H1 (cell line): ENCODE data around the gene NDUFB2. TPM values are rescaled to one million over a fixed set of nuclear protein-coding genes. Genes with fewer than 3 reads are reported as not detected.

Experiments used
- BACH1 ChIP-seq: IDR thresholded peaks from 2 replicates; pipeline ENCODE4 v1.6.1; 2012; ENCODE audit warnings: low read length, improper control_type of control experiment
- EGR1 ChIP-seq: IDR thresholded peaks from 2 replicates; pipeline ENCODE4 v1.6.1; 2011; ENCODE audit warnings: low read depth, low read length, borderline replicate concordance
- EP300 ChIP-seq, 2 experiments: IDR thresholded peaks; 1 replicate in 1 of 2; 2 replicates in 1 of 2; pipeline ENCODE4 v1.6.1; 2011 to 2012; ENCODE audit warnings: low read depth in 2 of 2, low read length in 2 of 2, mild to moderate bottlenecking in 2 of 2, borderline replicate concordance in 1 of 2, inconsistent platforms in 1 of 2, moderate library complexity in 1 of 2
- RNF2 ChIP-seq: fragments of 200-900, 300-1000 bp; sonication (generic); IDR thresholded peaks from 2 replicates; pipeline ENCODE4 v1.7.1; 2016; ENCODE audit warnings: borderline replicate concordance, low read depth, mild to moderate bottlenecking, antibody characterized with exemption, low read length; ENCODE audit not compliant: poor library complexity, severe bottlenecking; ENCODE audit errors: missing control alignments
- SAP30 ChIP-seq: fragments of 300-600 bp; sonication (generic); IDR thresholded peaks from 2 replicates; pipeline ENCODE4 v1.7.1; 2012; ENCODE audit warnings: low read length, moderate library complexity, mild to moderate bottlenecking, inconsistent platforms; ENCODE audit not compliant: insufficient read depth, insufficient replicate concordance
- SP4 ChIP-seq: IDR thresholded peaks from 2 replicates; pipeline ENCODE4 v1.6.1; 2012; ENCODE audit warnings: low read length, inconsistent platforms
- TAF1 ChIP-seq: IDR thresholded peaks from 2 replicates; pipeline ENCODE4 v1.6.1; 2011; ENCODE audit warnings: mild to moderate bottlenecking, low read depth, low read length
- ZNF274 ChIP-seq: IDR thresholded peaks from 2 replicates; pipeline ENCODE4 v1.7.0; 2012; ENCODE audit warnings: low read length, borderline replicate concordance; ENCODE audit errors: extremely low read depth
- polyA plus RNA-seq, 7 experiments: library from polyadenylated mRNA; depleted of rRNA in 3 of 7; stranded (reverse) in 5 of 7; unstranded in 2 of 7; fragments of >200 nt in 5 of 7; fragments of 200-250 nt in 2 of 7; gene quantifications; 1 replicate in 5 of 7; 2 replicates in 1 of 7; 4 replicates in 1 of 7; pipeline versions ENCODE4 v1.2.1 to v1.2.3, GENCODE V29; 2011 to 2013; ENCODE audit warnings: missing spikeins in 2 of 7, mixed read lengths in 2 of 7
- total RNA-seq: library from RNA; stranded (reverse); fragmentation: NEBNext Ultra II Directional; extraction: Animal tissue kit (Norgen Biotek cat#: 25700); gene quantifications from 2 replicates; pipeline ENCODE4 v1.2.1, GENCODE V29; 2021
- TF ChIP-seq, protein P1 (sequence below): fragments of 300-600 bp; sonication (generic); IDR thresholded peaks from 2 replicates; pipeline ENCODE4 v1.7.1; 2012; ENCODE audit warnings: low read length, moderate library complexity, mild to moderate bottlenecking, inconsistent platforms; ENCODE audit not compliant: insufficient replicate concordance

The NDUFB2 gene
- total and polyA plus RNA-seq, 2 of the 8 experiments (the other 6 are each of a cell fraction or from before 2014, with no cell fraction given): 168 to 881 TPM

DNA sequence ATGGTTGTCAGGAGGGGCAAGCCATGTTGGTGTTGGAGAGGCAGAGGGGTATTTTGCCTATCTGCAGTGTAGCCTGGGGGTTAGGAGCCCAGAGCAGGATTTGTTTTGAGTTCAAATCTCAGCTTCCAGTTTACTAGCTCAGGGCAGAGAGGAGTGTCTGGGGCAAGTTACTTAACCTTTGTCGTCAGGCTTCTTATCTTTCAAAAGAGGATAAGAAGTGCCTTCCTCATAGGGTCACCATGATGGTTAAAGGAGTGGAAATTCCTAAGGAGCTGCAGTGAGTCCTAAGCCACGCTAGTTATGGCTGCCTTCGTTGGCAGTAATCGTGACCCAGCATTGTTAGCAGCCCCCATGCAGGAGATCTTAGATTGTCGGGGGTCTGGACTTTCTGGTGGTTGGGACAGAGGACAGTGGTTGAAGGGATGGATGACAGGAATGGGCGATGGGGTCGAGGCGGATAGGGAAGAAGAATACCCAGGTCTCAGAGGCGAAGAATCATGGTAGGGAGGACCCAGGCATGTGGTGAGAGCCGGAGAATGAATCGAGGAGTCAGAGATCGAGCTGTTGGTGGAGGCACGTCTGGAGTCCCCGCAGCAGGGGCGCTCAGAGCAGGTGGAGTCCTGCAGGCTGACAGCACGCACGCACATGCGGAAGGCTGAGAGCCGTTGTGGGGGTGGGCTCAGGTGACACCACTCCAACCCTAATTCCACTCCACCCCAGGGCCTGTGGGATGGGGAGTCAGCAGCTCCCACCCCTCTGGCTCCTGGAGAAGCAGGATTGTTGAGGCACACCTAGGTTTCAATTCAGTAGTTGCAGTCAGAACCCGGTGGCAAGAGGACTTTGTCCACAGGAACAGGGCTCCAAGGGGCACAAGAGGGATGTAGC lies 12.2 kb upstream of the NDUFB2 start (continued):
- no peak for TF ChIP-seq EGR1
- TF ChIP-seq ZNF274: no peak
- TF ChIP-seq TAF1: no peak
- TF ChIP-seq, protein P1, sequence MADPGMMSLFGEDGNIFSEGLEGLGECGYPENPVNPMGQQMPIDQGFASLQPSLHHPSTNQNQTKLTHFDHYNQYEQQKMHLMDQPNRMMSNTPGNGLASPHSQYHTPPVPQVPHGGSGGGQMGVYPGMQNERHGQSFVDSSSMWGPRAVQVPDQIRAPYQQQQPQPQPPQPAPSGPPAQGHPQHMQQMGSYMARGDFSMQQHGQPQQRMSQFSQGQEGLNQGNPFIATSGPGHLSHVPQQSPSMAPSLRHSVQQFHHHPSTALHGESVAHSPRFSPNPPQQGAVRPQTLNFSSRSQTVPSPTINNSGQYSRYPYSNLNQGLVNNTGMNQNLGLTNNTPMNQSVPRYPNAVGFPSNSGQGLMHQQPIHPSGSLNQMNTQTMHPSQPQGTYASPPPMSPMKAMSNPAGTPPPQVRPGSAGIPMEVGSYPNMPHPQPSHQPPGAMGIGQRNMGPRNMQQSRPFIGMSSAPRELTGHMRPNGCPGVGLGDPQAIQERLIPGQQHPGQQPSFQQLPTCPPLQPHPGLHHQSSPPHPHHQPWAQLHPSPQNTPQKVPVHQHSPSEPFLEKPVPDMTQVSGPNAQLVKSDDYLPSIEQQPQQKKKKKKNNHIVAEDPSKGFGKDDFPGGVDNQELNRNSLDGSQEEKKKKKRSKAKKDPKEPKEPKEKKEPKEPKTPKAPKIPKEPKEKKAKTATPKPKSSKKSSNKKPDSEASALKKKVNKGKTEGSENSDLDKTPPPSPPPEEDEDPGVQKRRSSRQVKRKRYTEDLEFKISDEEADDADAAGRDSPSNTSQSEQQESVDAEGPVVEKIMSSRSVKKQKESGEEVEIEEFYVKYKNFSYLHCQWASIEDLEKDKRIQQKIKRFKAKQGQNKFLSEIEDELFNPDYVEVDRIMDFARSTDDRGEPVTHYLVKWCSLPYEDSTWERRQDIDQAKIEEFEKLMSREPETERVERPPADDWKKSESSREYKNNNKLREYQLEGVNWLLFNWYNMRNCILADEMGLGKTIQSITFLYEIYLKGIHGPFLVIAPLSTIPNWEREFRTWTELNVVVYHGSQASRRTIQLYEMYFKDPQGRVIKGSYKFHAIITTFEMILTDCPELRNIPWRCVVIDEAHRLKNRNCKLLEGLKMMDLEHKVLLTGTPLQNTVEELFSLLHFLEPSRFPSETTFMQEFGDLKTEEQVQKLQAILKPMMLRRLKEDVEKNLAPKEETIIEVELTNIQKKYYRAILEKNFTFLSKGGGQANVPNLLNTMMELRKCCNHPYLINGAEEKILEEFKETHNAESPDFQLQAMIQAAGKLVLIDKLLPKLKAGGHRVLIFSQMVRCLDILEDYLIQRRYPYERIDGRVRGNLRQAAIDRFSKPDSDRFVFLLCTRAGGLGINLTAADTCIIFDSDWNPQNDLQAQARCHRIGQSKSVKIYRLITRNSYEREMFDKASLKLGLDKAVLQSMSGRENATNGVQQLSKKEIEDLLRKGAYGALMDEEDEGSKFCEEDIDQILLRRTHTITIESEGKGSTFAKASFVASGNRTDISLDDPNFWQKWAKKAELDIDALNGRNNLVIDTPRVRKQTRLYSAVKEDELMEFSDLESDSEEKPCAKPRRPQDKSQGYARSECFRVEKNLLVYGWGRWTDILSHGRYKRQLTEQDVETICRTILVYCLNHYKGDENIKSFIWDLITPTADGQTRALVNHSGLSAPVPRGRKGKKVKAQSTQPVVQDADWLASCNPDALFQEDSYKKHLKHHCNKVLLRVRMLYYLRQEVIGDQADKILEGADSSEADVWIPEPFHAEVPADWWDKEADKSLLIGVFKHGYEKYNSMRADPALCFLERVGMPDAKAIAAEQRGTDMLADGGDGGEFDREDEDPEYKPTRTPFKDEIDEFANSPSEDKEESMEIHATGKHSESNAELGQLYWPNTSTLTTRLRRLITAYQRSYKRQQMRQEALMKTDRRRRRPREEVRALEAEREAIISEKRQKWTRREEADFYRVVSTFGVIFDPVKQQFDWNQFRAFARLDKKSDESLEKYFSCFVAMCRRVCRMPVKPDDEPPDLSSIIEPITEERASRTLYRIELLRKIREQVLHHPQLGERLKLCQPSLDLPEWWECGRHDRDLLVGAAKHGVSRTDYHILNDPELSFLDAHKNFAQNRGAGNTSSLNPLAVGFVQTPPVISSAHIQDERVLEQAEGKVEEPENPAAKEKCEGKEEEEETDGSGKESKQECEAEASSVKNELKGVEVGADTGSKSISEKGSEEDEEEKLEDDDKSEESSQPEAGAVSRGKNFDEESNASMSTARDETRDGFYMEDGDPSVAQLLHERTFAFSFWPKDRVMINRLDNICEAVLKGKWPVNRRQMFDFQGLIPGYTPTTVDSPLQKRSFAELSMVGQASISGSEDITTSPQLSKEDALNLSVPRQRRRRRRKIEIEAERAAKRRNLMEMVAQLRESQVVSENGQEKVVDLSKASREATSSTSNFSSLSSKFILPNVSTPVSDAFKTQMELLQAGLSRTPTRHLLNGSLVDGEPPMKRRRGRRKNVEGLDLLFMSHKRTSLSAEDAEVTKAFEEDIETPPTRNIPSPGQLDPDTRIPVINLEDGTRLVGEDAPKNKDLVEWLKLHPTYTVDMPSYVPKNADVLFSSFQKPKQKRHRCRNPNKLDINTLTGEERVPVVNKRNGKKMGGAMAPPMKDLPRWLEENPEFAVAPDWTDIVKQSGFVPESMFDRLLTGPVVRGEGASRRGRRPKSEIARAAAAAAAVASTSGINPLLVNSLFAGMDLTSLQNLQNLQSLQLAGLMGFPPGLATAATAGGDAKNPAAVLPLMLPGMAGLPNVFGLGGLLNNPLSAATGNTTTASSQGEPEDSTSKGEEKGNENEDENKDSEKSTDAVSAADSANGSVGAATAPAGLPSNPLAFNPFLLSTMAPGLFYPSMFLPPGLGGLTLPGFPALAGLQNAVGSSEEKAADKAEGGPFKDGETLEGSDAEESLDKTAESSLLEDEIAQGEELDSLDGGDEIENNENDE: no peak
- TF ChIP-seq BACH1: no peak
- TF ChIP-seq SAP30: no peak
- TF ChIP-seq RNF2: no peak
- no peak for TF ChIP-seq EP300 (IDR thresholded peaks at IDR 0.05; ENCODE audit: borderline replicate concordance in 1 of 2, low read depth in 2 of 2, low read length in 2 of 2)
- no peak for TF ChIP-seq SP4
